ENCODE data around the gene GPR162. TPM values are rescaled to one million over a fixed set of nuclear protein-coding genes. Genes with fewer than 3 reads are reported as not detected.
"Not testable (repeated sequence)": the region's sequence is repeated elsewhere in the genome, so short reads cannot be mapped to it uniquely, and the experiment has no call there.

Gene GPR162
- total RNA-seq, 1 experiment from 2014 or later, result 37.7 TPM

GRCh38 chr12:6867413-6868210 is 46.0 kb downstream of the GPR162 start, which contains the start of gene TPI1:
Gene TPI1 (plus strand): TSS chr12:6867531. CDS start chr12:6867567, 36 bp downstream.
- in situ Hi-C loops (cut with HindIII; ENCODE audit: low sequenced_read_pairs), result no loop called here
- peak; percentile 89 for DNase-seq (ENCODE audit: low spot score)

- no peak for DNase-seq (ENCODE audit: low spot score)
- in situ Hi-C loops (cut with HindIII; ENCODE audit: low sequenced_read_pairs), result no loop called here
Observed at GRCh38 chr12:6868211-6869048, 46.8 kb downstream of the GPR162 start.

- peak; percentile 91 for DNase-seq (ENCODE audit: low spot score)
- in situ Hi-C loops (cut with HindIII; ENCODE audit: low sequenced_read_pairs), result no loop called here
Observed at GRCh38 chr12:6869049-6870021, 47.7 kb downstream of the GPR162 start.

- DNase-seq (ENCODE audit: low spot score); in situ Hi-C loops (cut with HindIII; ENCODE audit: low sequenced_read_pairs): not testable (repeated sequence)
Observed at GRCh38 chr12:6870304-6870703, 48.7 kb downstream of the GPR162 start.

GRCh38 chr12:6871052-6871957 is 49.7 kb downstream of the GPR162 start:
- in situ Hi-C loops (cut with HindIII; ENCODE audit: low sequenced_read_pairs), result no loop called here
- DNase-seq (ENCODE audit: low spot score), result peak; percentile 26

- in situ Hi-C loops (cut with HindIII; ENCODE audit: low sequenced_read_pairs), result no loop called here
- DNase-seq (ENCODE audit: low spot score), result peak; percentile 80
Observed at GRCh38 chr12:6872073-6873048, 50.7 kb downstream of the GPR162 start.

GRCh38 chr12:6873094-6874014 is 51.7 kb downstream of the GPR162 start, which contains the start of gene SPSB2:
Gene SPSB2 (minus strand): TSS chr12:6873303. CDS start chr12:6872901, 402 bp downstream.
- in situ Hi-C loops (cut with HindIII; ENCODE audit: low sequenced_read_pairs), result no loop called here
- DNase-seq (ENCODE audit: low spot score), result peak; percentile 92

GRCh38 chr12:6874015-6874368 is 52.4 kb downstream of the GPR162 start:
- DNase-seq (ENCODE audit: low spot score); in situ Hi-C loops (cut with HindIII; ENCODE audit: low sequenced_read_pairs): not testable (repeated sequence)

Other genes starting within 250 kb of the GPR162 start
- 374 and 375 TPM in 2 replicates for gene CHD4, start 214.4 kb upstream of the GPR162 start, total RNA-seq (2014; rRNA removed; shearing (Covaris generic))
- 0.03 TPM in 1 of 2 replicates, not detected in the other for gene LPAR5, start 185.9 kb upstream of the GPR162 start, total RNA-seq (2014; rRNA removed; shearing (Covaris generic))
- gene ACRBP, start 174.4 kb upstream of the GPR162 start, total RNA-seq (2014; rRNA removed; shearing (Covaris generic)), result not detected in 2 replicates
- 33.0 and 47.7 TPM in 2 replicates for gene ING4, start 158.7 kb upstream of the GPR162 start, total RNA-seq (2014; rRNA removed; shearing (Covaris generic))
- gene ZNF384, start 132.4 kb upstream of the GPR162 start, total RNA-seq (2014; rRNA removed; shearing (Covaris generic)), result 14.9 and 25.5 TPM in 2 replicates
- gene PIANP, start 121.0 kb upstream of the GPR162 start, total RNA-seq (2014; rRNA removed; shearing (Covaris generic)), result 0.44 and 4.4 TPM in 2 replicates
- gene COPS7A, start 97.8 kb upstream of the GPR162 start, total RNA-seq (2014; rRNA removed; shearing (Covaris generic)), result 47.0 and 47.6 TPM in 2 replicates
- 342 and 364 TPM in 2 replicates for gene MLF2, start 68.7 kb upstream of the GPR162 start, total RNA-seq (2014; rRNA removed; shearing (Covaris generic))
- 259 and 267 TPM in 2 replicates for gene PTMS, start 55.5 kb upstream of the GPR162 start, total RNA-seq (2014; rRNA removed; shearing (Covaris generic))
- gene LAG3, start 49.3 kb upstream of the GPR162 start, total RNA-seq (2014; rRNA removed; shearing (Covaris generic)), result 0.31 and 0.58 TPM in 2 replicates
- 0.34 and 1.3 TPM in 2 replicates for gene CD4, start 32.3 kb upstream of the GPR162 start, total RNA-seq (2014; rRNA removed; shearing (Covaris generic))
- 56.4 and 70.5 TPM in 2 replicates for gene P3H3, start 6.6 kb downstream of the GPR162 start, total RNA-seq (2014; rRNA removed; shearing (Covaris generic))
- gene GNB3, start 19.1 kb downstream of the GPR162 start, total RNA-seq (2014; rRNA removed; shearing (Covaris generic)), result 0.25 and 3.8 TPM in 2 replicates
- gene CDCA3, start 29.5 kb downstream of the GPR162 start, total RNA-seq (2014; rRNA removed; shearing (Covaris generic)), result 84.2 and 103 TPM in 2 replicates
- 137 and 156 TPM in 2 replicates for gene USP5, start 30.3 kb downstream of the GPR162 start, total RNA-seq (2014; rRNA removed; shearing (Covaris generic))
- 1,506 and 1,683 TPM in 2 replicates for gene TPI1, start 45.7 kb downstream of the GPR162 start, total RNA-seq (2014; rRNA removed; shearing (Covaris generic))
- gene SPSB2, start 51.5 kb downstream of the GPR162 start, total RNA-seq (2014; rRNA removed; shearing (Covaris generic)), result 30.6 and 38.3 TPM in 2 replicates
- 7.0 and 16.1 TPM in 2 replicates for gene LRRC23, start 83.0 kb downstream of the GPR162 start, total RNA-seq (2014; rRNA removed; shearing (Covaris generic))
- 3.3 and 13.2 TPM in 2 replicates for gene ENO2, start 92.8 kb downstream of the GPR162 start, total RNA-seq (2014; rRNA removed; shearing (Covaris generic))
- 2.2 and 6.2 TPM in 2 replicates for gene ATN1, start 106.1 kb downstream of the GPR162 start, total RNA-seq (2014; rRNA removed; shearing (Covaris generic))
- gene RNU7-1, start 122.0 kb downstream of the GPR162 start, total RNA-seq (2014; rRNA removed; shearing (Covaris generic)), result not detected in 2 replicates
- 88.1 and 132 TPM in 2 replicates for gene C12orf57, start 122.2 kb downstream of the GPR162 start, total RNA-seq (2014; rRNA removed; shearing (Covaris generic))
- 12.1 and 16.6 TPM in 2 replicates for gene PTPN6, start 129.5 kb downstream of the GPR162 start, total RNA-seq (2014; rRNA removed; shearing (Covaris generic))
- 667 and 679 TPM in 2 replicates for gene PHB2, start 148.8 kb downstream of the GPR162 start, total RNA-seq (2014; rRNA removed; shearing (Covaris generic))
- gene EMG1, start 149.1 kb downstream of the GPR162 start, total RNA-seq (2014; rRNA removed; shearing (Covaris generic)), result 76.4 and 83.4 TPM in 2 replicates
- 59.1 and 68.3 TPM in 2 replicates for gene LPCAT3, start 196.7 kb downstream of the GPR162 start, total RNA-seq (2014; rRNA removed; shearing (Covaris generic))
- gene C1S, start 238.9 kb downstream of the GPR162 start, total RNA-seq (2014; rRNA removed; shearing (Covaris generic)), result 3.3 and 4.1 TPM in 2 replicates

All from G401 (cell line).